A549 treated with DMSO at 1 μM for 4 hours (cell line): ENCODE results near the gene NET1. TPM values are rescaled to one million over a fixed set of nuclear protein-coding genes. Genes with fewer than 3 reads are reported as not detected.

Experiments
- total RNA-seq: library from RNA; stranded (reverse); fragments of 200-300 nt; extraction: Qiagen RNA extraction; gene quantifications from 5 replicates; pipeline ENCODE4 v1.2.3, GENCODE V29; 2022; ENCODE audit warnings: low read depth

Gene NET1, protein sequence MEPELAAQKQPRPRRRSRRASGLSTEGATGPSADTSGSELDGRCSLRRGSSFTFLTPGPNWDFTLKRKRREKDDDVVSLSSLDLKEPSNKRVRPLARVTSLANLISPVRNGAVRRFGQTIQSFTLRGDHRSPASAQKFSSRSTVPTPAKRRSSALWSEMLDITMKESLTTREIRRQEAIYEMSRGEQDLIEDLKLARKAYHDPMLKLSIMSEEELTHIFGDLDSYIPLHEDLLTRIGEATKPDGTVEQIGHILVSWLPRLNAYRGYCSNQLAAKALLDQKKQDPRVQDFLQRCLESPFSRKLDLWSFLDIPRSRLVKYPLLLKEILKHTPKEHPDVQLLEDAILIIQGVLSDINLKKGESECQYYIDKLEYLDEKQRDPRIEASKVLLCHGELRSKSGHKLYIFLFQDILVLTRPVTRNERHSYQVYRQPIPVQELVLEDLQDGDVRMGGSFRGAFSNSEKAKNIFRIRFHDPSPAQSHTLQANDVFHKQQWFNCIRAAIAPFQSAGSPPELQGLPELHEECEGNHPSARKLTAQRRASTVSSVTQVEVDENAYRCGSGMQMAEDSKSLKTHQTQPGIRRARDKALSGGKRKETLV
- total RNA-seq = 79.0 to 102 TPM (median 91.9 TPM) in 5 replicates

DNA sequence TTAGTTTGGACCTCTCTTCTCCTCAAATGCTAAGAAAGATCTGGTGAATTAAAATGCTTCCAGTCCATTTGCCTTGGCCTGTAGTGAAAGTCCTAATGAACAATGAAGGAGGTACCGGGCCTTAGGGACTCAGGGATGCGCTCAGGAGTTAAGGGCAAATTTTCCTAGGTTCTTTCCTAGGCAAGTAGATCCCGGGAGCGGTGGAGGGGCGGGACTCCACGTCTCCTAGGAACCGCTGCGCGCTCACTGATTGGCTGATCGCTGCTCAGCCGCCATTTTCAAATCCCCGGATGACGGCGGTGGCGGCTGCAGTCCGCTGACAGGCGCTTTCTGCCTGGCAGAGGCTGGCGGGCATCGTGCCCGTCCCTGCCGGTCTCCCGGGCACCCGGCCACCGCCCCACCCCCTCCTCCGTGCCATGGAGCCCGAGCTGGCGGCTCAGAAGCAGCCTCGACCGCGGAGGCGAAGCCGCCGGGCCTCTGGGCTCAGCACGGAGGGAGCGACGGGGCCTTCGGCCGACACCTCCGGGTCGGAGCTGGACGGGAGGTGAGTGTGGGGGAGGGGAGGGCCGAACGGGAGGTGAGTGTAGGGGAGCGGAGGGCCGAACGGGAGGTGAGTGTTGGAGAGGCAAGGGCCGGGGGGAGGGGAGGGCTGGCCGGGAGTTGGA is at the start of gene NET1:
NET1 (plus strand) TSS at position 281 of the 665 bp plus-strand sequence; CDS start at position 417, 136 bp downstream.

DNA sequence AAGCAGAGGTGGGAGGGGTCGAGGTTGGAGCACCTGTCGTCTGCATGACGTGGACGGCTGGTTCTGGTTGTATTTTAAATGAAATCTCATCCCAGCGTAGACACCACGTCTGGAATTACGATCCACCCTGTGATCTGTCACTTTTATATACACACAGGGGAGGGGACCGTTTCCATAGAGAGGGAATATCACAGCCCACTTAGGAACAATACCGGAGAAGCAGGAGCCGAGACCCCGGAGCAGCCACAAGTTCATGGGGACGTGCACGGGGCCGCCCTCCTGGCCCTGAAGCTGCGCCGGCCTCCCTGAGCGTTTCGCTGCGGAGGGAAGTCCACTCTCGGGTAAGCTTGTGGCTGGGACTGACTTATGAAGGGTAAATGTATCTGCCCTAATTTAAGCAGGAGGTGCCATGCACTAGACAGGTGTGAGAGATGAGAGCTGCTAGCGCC is 47.4 kb upstream of the NET1 start, which contains the start of gene UCN3:
UCN3 (plus strand) TSS at position 77 of the 449 bp plus-strand sequence. CDS start 8,755 bp downstream, outside the sequence.

DNA sequence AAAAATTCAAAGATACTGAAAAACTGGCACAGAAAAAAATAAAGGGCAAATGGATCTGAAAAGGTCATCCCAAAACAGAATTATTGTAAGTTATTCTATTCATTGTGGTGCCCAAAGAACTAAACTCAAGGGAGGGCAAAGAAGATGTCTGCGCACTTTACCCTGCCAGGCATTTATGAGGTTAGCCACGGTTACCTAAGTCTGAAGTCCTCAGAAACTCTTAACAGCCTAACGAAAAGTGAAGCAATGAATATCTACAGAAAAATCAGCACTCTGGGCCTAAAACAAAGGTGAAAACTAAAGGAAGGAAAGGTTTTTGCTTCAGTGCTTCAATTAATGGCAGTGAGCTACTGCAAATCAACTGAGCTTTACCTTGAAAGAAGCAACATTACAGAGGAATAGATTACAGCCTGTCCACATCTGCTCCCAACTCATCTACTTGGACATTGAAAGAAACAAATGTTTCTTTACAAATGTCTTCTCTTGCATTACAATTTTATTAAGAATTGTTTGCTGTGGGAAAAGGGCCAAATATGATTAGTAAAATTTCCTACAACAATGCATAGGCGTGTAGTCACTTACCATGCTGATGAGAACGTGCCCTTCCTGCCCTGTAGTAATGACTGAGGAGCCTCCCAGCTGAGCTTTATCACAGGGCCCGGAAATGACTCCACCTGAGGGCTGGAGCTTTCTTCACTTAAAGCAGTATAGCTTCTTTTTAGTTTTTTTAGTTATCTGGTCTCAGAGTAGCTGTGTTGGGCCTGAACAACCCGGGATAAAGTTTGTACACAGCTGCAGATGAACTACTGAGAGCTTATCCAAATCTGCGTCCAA is 7.9 kb upstream of the NET1 start, which contains the start of gene TUBAL3:
TUBAL3 (minus strand) TSS at position 621 of the 834 bp plus-strand sequence; CDS start at position 585, 36 bp downstream.

DNA sequence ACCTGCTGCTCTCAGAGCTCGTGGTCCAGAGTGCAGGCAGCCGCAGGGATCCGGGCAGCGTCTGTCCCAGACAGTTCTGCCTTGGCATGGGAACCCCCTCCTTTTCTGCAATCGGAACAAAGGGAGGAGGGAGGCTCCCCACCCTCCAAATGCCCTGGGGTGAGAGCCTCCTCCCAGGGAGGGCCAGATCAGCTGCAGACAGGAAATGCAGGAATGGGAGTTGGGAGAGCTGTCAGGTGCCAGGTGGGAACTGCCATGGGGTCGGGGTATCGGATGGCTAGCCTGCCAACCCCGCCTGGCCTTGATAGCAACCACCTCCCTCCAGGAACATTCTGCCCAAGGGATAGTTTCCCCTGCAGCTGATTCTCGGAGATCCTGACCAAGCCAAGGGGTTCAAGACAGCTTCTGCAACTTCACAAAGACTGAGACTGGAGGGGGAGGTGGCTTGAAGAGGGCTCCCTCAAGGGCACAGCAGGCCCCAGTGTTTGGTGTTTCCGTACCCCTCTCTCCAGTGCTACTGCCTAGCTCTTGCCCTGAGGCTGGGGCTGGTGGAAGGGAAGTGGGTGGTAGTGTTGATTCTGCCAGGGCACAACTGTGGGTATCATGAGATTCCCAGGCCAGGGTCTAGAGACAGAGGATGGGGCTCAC is 87.3 kb downstream of the NET1 start, which contains the start of gene CALML5:
CALML5 (minus strand) TSS at position 78 of the 648 bp plus-strand sequence. CDS start 132 bp downstream, outside the sequence.

Other genes starting within 250 kb of the NET1 start
- gene AKR1C8, start 227.4 kb upstream of the NET1 start, total RNA-seq = 0.32 to 0.49 TPM in 2 of 5 replicates, not detected in the others
- 0.15 to 0.39 TPM (median 0.24 TPM) in 5 replicates for gene AKR1C4, start 215.7 kb upstream of the NET1 start, total RNA-seq
- gene UCN3, start 47.6 kb upstream of the NET1 start, total RNA-seq = not detected in 5 replicates
- 0.30 to 0.52 TPM (median 0.33 TPM) in 5 replicates for gene TUBAL3, start 7.7 kb upstream of the NET1 start, total RNA-seq
- gene CALML5, start 87.0 kb downstream of the NET1 start, total RNA-seq = not detected in 5 replicates
- not detected in 5 replicates for gene CALML3, start 112.4 kb downstream of the NET1 start, total RNA-seq